ENCODE results near the gene ZNF701.

DNA sequence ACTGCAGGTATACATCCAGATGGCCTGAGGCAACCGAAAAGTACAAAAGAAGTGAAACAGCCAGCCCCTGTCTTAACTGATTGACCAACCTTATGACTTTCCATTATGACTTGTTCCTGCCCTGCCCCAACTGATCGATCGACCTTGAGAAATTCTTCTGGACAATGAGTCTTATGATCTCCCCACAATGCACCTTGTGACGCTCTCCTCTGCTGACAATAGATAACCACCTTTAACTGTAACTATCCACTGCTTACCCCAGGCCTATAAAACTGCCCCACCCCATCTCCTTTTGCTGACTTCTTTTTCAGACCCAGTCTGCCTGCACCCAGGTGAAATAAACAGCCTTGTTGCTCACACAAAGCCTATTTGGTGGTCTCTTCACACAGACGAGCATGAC, 56.8 kb downstream of the ZNF701 start:
- TF ChIP-seq, protein P1, sequence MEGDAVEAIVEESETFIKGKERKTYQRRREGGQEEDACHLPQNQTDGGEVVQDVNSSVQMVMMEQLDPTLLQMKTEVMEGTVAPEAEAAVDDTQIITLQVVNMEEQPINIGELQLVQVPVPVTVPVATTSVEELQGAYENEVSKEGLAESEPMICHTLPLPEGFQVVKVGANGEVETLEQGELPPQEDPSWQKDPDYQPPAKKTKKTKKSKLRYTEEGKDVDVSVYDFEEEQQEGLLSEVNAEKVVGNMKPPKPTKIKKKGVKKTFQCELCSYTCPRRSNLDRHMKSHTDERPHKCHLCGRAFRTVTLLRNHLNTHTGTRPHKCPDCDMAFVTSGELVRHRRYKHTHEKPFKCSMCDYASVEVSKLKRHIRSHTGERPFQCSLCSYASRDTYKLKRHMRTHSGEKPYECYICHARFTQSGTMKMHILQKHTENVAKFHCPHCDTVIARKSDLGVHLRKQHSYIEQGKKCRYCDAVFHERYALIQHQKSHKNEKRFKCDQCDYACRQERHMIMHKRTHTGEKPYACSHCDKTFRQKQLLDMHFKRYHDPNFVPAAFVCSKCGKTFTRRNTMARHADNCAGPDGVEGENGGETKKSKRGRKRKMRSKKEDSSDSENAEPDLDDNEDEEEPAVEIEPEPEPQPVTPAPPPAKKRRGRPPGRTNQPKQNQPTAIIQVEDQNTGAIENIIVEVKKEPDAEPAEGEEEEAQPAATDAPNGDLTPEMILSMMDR (IDR thresholded peaks at IDR 0.05), result no peak
- TF ChIP-seq POLR2AphosphoS5 (IDR thresholded peaks at IDR 0.05) (no peak), EP300 (IDR thresholded peaks at IDR 0.05) (no peak), POLR2A (IDR thresholded peaks at IDR 0.05) (no peak)

All from suprapubic skin (tissue), 4 donors.